ENCODE measurements around the gene HECW1. TPM values are rescaled to one million over a fixed set of nuclear protein-coding genes. Genes with fewer than 3 reads are reported as not detected.

Gene HECW1
- total and polyA plus RNA-seq, 2 of the 13 experiments (the other 11 are each of a cell fraction or from before 2014, with no cell fraction given) = not detected

DNA sequence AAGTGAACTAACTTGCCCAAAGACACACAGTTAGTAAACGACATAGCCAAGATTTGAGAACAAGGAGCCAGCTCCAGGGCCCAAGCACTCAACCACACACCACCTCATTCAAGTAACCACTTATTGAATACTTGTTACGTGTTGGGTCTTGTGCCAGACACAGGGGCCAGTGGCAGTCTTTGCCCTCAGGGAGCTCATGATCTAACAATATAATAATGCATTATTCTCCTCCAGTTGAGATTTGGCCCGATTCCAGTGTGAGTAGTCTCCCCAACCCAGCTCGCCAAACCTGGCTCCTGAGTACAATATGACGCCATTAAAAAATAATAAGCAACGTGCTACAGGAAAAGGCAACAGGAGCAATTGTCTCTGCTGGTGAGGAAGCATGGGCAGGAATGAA is 456.1 kb downstream of the HECW1 start:
- intact Hi-C loops (cut with micrococcal nuclease; ENCODE audit: unreplicated experiment) (no loop called here), in situ Hi-C loops (cut with HindIII; ENCODE audit: extremely low pct_ligation_motif_present, low pct_unique_long_range_greater_than_20kb) (no loop called here)
- TF ChIP-seq, protein P1, sequence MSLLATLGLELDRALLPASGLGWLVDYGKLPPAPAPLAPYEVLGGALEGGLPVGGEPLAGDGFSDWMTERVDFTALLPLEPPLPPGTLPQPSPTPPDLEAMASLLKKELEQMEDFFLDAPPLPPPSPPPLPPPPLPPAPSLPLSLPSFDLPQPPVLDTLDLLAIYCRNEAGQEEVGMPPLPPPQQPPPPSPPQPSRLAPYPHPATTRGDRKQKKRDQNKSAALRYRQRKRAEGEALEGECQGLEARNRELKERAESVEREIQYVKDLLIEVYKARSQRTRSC (CRISPR knock-in tag; IDR thresholded peaks at IDR 0.05; ENCODE audit: low read depth) = no peak
- TF ChIP-seq, protein P2, sequence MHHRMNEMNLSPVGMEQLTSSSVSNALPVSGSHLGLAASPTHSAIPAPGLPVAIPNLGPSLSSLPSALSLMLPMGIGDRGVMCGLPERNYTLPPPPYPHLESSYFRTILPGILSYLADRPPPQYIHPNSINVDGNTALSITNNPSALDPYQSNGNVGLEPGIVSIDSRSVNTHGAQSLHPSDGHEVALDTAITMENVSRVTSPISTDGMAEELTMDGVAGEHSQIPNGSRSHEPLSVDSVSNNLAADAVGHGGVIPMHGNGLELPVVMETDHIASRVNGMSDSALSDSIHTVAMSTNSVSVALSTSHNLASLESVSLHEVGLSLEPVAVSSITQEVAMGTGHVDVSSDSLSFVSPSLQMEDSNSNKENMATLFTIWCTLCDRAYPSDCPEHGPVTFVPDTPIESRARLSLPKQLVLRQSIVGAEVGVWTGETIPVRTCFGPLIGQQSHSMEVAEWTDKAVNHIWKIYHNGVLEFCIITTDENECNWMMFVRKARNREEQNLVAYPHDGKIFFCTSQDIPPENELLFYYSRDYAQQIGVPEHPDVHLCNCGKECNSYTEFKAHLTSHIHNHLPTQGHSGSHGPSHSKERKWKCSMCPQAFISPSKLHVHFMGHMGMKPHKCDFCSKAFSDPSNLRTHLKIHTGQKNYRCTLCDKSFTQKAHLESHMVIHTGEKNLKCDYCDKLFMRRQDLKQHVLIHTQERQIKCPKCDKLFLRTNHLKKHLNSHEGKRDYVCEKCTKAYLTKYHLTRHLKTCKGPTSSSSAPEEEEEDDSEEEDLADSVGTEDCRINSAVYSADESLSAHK (CRISPR knock-in tag; IDR thresholded peaks at IDR 0.05; ENCODE audit: borderline replicate concordance) = no peak
- TF ChIP-seq JARID2 (CRISPR knock-in tag; IDR thresholded peaks at IDR 0.05; ENCODE audit: insufficient replicate concordance) (no peak), ZNF432 (CRISPR knock-in tag; IDR thresholded peaks at IDR 0.05; ENCODE audit: borderline replicate concordance) (no peak), POLR2AphosphoS5 (IDR thresholded peaks at IDR 0.05; ENCODE audit: low read depth, low read length) (no peak), ZIK1 (CRISPR knock-in tag; IDR thresholded peaks at IDR 0.05; ENCODE audit: borderline replicate concordance, low read depth) (no peak), ATF1 (CRISPR knock-in tag; IDR thresholded peaks at IDR 0.05) (no peak)
- TF ChIP-seq, protein P3, sequence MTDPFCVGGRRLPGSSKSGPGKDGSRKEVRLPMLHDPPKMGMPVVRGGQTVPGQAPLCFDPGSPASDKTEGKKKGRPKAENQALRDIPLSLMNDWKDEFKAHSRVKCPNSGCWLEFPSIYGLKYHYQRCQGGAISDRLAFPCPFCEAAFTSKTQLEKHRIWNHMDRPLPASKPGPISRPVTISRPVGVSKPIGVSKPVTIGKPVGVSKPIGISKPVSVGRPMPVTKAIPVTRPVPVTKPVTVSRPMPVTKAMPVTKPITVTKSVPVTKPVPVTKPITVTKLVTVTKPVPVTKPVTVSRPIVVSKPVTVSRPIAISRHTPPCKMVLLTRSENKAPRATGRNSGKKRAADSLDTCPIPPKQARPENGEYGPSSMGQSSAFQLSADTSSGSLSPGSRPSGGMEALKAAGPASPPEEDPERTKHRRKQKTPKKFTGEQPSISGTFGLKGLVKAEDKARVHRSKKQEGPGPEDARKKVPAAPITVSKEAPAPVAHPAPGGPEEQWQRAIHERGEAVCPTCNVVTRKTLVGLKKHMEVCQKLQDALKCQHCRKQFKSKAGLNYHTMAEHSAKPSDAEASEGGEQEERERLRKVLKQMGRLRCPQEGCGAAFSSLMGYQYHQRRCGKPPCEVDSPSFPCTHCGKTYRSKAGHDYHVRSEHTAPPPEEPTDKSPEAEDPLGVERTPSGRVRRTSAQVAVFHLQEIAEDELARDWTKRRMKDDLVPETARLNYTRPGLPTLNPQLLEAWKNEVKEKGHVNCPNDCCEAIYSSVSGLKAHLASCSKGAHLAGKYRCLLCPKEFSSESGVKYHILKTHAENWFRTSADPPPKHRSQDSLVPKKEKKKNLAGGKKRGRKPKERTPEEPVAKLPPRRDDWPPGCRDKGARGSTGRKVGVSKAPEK (CRISPR knock-in tag; IDR thresholded peaks at IDR 0.05; ENCODE audit: borderline replicate concordance) = no peak
- TF ChIP-seq, protein P4, sequence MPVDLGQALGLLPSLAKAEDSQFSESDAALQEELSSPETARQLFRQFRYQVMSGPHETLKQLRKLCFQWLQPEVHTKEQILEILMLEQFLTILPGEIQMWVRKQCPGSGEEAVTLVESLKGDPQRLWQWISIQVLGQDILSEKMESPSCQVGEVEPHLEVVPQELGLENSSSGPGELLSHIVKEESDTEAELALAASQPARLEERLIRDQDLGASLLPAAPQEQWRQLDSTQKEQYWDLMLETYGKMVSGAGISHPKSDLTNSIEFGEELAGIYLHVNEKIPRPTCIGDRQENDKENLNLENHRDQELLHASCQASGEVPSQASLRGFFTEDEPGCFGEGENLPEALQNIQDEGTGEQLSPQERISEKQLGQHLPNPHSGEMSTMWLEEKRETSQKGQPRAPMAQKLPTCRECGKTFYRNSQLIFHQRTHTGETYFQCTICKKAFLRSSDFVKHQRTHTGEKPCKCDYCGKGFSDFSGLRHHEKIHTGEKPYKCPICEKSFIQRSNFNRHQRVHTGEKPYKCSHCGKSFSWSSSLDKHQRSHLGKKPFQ (CRISPR knock-in tag; IDR thresholded peaks at IDR 0.05; ENCODE audit: insufficient replicate concordance) = no peak
- no peaks in the 10 kb centered on the region for H3K79me2 ChIP-seq (ENCODE audit: insufficient read depth, low read length)
- peaks cover 8% of the 10 kb centered on the region for H3K4me1 ChIP-seq (ENCODE audit: insufficient read depth, low read length)
- ChIA-PET CTCF (ENCODE audit: low intra/inter-chr PET ratio, low total read pairs) (no interaction called here), POLR2A (no interaction called here)
- WGBS (ENCODE audit: low lambda C conversion rate) = 55% methylated on average over 6 of the region's 6 CpGs
- H3K9ac ChIP-seq (ENCODE audit: insufficient read depth, low read depth, low read length) = no peak overlapping the region
- ATAC-seq (no peak), DNase-seq (ENCODE audit: low spot score) (no peak), FAIRE-seq (no peak)
- H3K9me3 ChIP-seq (ENCODE audit: low read length) = no peaks in the 10 kb centered on the region
- H3K27me3 ChIP-seq (ENCODE audit: control insufficient read depth in 1 of 2, insufficient read depth in 2 of 2, low read length in 2 of 2) = no peaks in the 10 kb centered on the region
- BruUV-seq (replicated peaks) = no TSS peak
- no peak overlapping the region for H2AFZ ChIP-seq (ENCODE audit: low read length)
- no peak overlapping the region for H3K4me2 ChIP-seq (ENCODE audit: low read depth, low read length)
- H3K27ac ChIP-seq (ENCODE audit: extremely low read length, insufficient read depth, low read length) = no peak overlapping the region
- H3K4me3 ChIP-seq (replicated peaks in 1 of 3; ENCODE audit: insufficient read depth in 1 of 3, low read depth in 2 of 3, low read length in 3 of 3) = no peak overlapping the region
- no peaks in the 10 kb centered on the region for H4K20me1 ChIP-seq (ENCODE audit: insufficient read depth, low read length)
- H3K36me3 ChIP-seq (replicated peaks in 1 of 2; ENCODE audit: control insufficient read depth in 1 of 2, insufficient read depth in 2 of 2, low read length in 2 of 2) = no peaks in the 10 kb centered on the region

Measured in HepG2 (cell line).